Measurements from ENCODE around the gene TFR2. TPM values are rescaled to one million over a fixed set of nuclear protein-coding genes. Genes with fewer than 3 reads are reported as not detected.

TFR2 gene
- total RNA-seq, 4 donors from 2014 or later: 0.43 to 2.0 TPM; not detected in 2

DNA sequence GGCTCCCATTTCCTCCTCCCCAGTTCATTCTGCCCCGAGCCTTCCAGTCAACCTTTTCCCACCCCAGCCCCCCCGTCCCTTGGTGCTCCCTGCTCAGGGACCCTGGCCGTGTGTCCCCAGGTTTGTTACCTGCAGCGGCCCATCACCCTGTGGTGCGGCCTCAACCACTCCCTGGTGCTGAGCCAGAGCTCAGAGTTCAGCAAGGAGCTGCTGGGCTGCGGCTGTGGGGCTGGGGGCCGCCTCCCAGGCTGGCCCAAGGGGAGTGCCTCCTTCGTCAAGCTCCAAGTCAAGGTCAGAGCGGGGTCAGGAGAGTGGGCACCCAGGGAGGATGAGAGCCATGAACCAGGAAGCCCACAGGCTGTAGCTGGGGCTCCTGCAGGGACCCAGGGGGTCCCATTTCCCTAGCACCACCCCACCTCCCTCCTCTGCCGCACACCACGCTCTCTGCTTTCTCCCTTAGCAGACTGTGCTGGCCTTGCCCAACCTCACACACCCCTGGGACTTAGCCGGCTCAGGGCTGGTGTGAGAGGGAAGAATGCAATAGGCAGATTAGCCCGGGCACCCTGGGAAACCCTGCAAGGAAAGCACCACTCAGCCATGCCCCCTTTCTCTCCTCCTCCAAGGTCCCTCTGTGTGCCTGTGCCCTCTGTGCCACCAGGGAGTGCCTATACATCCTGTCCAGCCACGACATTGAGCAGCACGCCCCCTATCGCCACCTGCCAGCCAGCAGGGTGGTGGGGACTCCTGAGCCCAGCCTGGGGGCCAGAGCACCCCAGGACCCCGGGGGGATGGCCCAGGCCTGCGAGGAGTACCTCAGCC is 41.2 kb downstream of the TFR2 start:
- Histone ChIP-seq H3K4me3 (no peak overlapping the region), H3K9me3 (no peaks in the 10 kb centered on the region), H3K36me3 (no peaks in the 10 kb centered on the region), H3K27ac (no peak overlapping the region), H3K27me3 (no peaks in the 10 kb centered on the region), H3K4me1 (peaks cover 0 to 11% of the 10 kb centered on the region in 2 donors)
- TF ChIP-seq, protein P1, sequence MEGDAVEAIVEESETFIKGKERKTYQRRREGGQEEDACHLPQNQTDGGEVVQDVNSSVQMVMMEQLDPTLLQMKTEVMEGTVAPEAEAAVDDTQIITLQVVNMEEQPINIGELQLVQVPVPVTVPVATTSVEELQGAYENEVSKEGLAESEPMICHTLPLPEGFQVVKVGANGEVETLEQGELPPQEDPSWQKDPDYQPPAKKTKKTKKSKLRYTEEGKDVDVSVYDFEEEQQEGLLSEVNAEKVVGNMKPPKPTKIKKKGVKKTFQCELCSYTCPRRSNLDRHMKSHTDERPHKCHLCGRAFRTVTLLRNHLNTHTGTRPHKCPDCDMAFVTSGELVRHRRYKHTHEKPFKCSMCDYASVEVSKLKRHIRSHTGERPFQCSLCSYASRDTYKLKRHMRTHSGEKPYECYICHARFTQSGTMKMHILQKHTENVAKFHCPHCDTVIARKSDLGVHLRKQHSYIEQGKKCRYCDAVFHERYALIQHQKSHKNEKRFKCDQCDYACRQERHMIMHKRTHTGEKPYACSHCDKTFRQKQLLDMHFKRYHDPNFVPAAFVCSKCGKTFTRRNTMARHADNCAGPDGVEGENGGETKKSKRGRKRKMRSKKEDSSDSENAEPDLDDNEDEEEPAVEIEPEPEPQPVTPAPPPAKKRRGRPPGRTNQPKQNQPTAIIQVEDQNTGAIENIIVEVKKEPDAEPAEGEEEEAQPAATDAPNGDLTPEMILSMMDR (IDR thresholded peaks at IDR 0.05): no peak
- TF ChIP-seq POLR2A (IDR thresholded peaks at IDR 0.05): no peak
- DNase-seq: no peak
- intact Hi-C loops (cut with DNase I; ENCODE audit: low total_unique reads): no loop called here

- Histone ChIP-seq H3K4me3 (no peak overlapping the region), H3K27ac (no peak overlapping the region), H3K4me1 (peaks cover 0 to 6% of the 10 kb centered on the region in 2 donors), H3K36me3 (no peaks in the 10 kb centered on the region), H3K27me3 (no peaks in the 10 kb centered on the region), H3K9me3 (no peaks in the 10 kb centered on the region)
- no peak for DNase-seq
- no peak for TF ChIP-seq POLR2A (IDR thresholded peaks at IDR 0.05)
- TF ChIP-seq, protein P1 (IDR thresholded peaks at IDR 0.05): no peak
- intact Hi-C loops (cut with DNase I; ENCODE audit: low total_unique reads): no loop called here
These were observed 42.9 kb downstream of the TFR2 start for GRCh38 chr7:100598425-100598824.

GRCh38 chr7:100595188-100595587 is 46.2 kb downstream of the TFR2 start:
- TF ChIP-seq POLR2A (IDR thresholded peaks at IDR 0.05): no peak
- TF ChIP-seq, protein P1 (IDR thresholded peaks at IDR 0.05): no peak
- intact Hi-C loops (cut with DNase I; ENCODE audit: low total_unique reads): no loop called here
- no peak overlapping the region for H3K27ac ChIP-seq

DNA sequence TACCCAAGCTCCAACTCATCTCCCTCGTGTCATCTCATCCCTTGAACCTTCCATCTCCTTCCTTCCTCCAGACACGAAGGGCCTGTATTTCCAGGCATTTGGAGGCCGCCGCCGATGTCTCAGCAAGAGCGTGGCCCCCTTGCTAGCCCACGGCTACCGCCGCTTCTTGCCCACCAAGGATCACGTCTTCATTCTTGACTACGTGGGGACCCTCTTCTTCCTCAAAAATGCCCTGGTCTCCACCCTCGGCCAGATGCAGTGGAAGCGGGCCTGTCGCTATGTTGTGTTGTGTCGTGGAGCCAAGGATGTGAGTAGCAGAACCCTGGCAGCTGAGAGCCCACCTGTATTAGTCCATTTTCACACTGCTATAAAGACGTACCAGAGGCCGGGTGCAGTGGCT is 49.8 kb downstream of the TFR2 start:
- no peak for DNase-seq
- Histone ChIP-seq H3K4me3 (no peak overlapping the region), H3K27ac (no peak overlapping the region), H3K4me1 (no peaks in the 10 kb centered on the region), H3K36me3 (no peaks in the 10 kb centered on the region), H3K9me3 (no peaks in the 10 kb centered on the region), H3K27me3 (no peaks in the 10 kb centered on the region)
- TF ChIP-seq, protein P1 (IDR thresholded peaks at IDR 0.05): no peak
- no peak for TF ChIP-seq POLR2A (IDR thresholded peaks at IDR 0.05)
- intact Hi-C loops (cut with DNase I; ENCODE audit: low total_unique reads): no loop called here

More at GRCh38 chr7:100595188-100595587, 46.2 kb downstream of the TFR2 start:
- no peak for DNase-seq
- Histone ChIP-seq H3K27me3 (no peaks in the 10 kb centered on the region), H3K4me3 (no peak overlapping the region), H3K9me3 (no peaks in the 10 kb centered on the region), H3K36me3 (no peaks in the 10 kb centered on the region), H3K4me1 (no peaks in the 10 kb centered on the region)

DNA sequence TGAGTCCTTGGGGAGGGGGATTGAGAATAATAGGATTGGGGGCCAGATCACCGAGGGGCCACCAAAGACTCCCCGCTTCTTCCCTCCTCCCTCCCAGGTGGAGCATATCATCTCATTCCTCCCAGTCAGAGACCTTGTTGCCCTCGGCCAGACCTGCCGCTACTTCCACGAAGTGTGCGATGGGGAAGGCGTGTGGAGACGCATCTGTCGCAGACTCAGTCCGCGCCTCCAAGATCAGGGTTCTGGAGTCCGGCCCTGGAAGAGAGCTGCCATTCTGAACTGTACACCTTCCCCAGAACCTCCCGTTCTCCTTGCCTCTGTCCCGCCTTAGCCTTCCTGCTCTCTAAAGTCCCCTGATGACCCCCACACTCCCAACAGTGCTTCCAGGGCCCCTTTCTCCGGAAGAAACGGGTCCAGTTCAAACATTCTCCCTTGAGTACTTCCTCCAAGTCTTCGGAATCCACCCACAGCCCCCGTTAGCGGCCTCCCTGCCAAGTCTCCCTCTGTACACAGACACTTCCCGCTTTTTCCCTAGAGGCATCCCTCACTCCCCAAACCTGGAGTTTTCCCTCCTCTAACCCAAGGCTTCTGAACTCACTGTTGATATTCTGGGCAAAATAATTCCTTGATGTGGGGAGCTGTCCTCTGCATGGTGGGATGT is 51.1 kb downstream of the TFR2 start:
- H3K4me3 ChIP-seq: no peak overlapping the region
- intact Hi-C loops (cut with DNase I; ENCODE audit: low total_unique reads): no loop called here
- TF ChIP-seq, protein P1 (IDR thresholded peaks at IDR 0.05): no peak
- TF ChIP-seq POLR2A (IDR thresholded peaks at IDR 0.05): no peak
- H3K4me1 ChIP-seq: peaks cover 0 to 1% of the 10 kb centered on the region in 2 donors
- no peaks in the 10 kb centered on the region for H3K27me3 ChIP-seq
- no peaks in the 10 kb centered on the region for H3K36me3 ChIP-seq
- DNase-seq: peak in 1 of 2 donors; percentile 52
- no peaks in the 10 kb centered on the region for H3K9me3 ChIP-seq
- peak overlapping the region; percentile 57 to 66 for H3K27ac ChIP-seq
